PFSK-1 (cell line): ENCODE results near the gene CTU1.

Experiments
- POLR2AphosphoS5 ChIP-seq: IDR thresholded peaks from 2 replicates; pipeline ENCODE4 v1.6.1; 2012; ENCODE audit warnings: low read depth, mild to moderate bottlenecking, control low read depth, low read length, moderate library complexity
- TAF1 ChIP-seq: IDR thresholded peaks from 2 replicates; pipeline ENCODE4 v1.6.1; 2012; ENCODE audit warnings: low read length, control low read depth, borderline replicate concordance; ENCODE audit not compliant: insufficient read depth

DNA sequence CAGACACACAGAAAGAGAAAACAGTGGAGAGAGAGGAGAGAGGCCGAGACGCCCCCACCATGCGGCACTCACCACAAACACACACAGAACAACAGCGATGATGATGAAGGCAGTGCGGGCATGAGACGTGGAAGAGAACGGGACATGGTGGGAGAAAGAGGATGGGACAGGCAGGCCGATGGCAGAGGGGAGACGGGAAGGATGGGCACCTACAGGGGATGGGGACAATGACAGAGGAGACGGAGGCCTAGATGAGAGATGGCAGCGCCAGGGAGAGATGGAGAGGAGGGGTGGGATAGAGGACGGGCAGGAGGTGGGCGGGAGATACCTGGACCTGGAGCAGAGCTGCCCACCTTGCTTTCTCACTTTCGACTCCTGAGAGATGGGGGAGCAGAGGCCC lies 24.4 kb downstream of the CTU1 start:
- no peak for TF ChIP-seq POLR2AphosphoS5
- TF ChIP-seq TAF1, result no peak
